ENCODE measurements around the gene TUSC2.

DNA sequence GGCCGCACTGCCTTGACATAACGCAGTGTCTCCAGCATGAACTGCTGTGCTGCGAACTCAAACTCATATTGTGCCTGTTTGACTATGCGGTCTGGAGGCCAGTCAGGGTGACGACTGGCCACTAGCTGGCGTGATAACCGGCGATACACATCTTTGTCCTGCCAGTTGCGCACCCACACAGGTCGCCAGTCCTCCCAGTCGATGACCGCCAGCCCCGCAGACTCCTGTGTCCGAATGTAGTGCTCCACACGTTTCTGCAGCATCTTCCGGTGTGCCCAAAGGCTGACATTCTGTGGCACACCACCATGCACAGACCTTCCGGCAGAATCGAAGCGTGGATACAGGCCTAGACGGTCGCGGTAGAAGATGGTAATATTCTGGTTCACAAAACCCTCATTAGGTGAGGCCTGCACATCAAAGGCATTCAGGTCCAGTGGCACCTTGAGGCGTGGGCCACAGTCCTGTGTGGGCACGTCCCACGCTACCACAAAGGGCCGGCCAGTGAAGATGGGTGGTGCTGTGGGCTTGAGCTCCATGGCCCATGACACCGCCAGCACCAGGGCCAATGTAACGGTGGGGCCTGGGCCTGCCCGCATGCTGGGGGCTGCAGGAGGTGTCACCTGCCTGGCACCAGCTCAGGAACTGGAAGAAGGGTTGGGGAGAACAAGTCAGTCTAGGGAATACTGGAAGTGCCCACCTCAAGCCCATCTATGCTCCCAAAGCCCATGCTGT lies 8.0 kb downstream of the TUSC2 start:
- no peak for TF ChIP-seq POLR2A (IDR thresholded peaks at IDR 0.05; ENCODE audit: low read length)
- no peak for TF ChIP-seq GATA1 (IDR thresholded peaks at IDR 0.05; ENCODE audit: low read depth, low read length)

Data from erythroblast (primary cell).